Neural progenitor cell (in vitro differentiated cells): ENCODE measurements around the gene GLCCI1. TPM values are rescaled to one million over a fixed set of nuclear protein-coding genes. Genes with fewer than 3 reads are reported as not detected.

Source experiments
- DNase-seq: peaks from one replicate; pipeline ENCODE4 v3.0.0-alpha.2; 2016; ENCODE audit warnings: low spot score
- H2AFZ ChIP-seq: fragments of 200-600 bp; sonication (generic); replicated peaks from 2 replicates; pipeline ENCODE4 v1.6.1; 2016; ENCODE audit warnings: antibody characterized with exemption
- H3F3A ChIP-seq: fragments of 200-600 bp; sonication (generic); 2 replicates; pipeline ENCODE4 v1.6.1; 2016; ENCODE audit warnings: antibody characterized with exemption, low read depth
- H3K27ac ChIP-seq: fragments of 200-600 bp; sonication (generic); 2 replicates; pipeline ENCODE4 v1.5.1; 2016; ENCODE audit warnings: mild to moderate bottlenecking
- H3K27me3 ChIP-seq: fragments of 200-600 bp; sonication (generic); 2 replicates; pipeline ENCODE4 v1.6.1; 2016; ENCODE audit warnings: mild to moderate bottlenecking, moderate library complexity
- H3K36me3 ChIP-seq: fragments of 200-600 bp; sonication (generic); 2 replicates; pipeline ENCODE4 v1.5.1; 2016
- H3K4me1 ChIP-seq: fragments of 200-600 bp; sonication (generic); 2 replicates; pipeline ENCODE4 v1.6.1; 2016; ENCODE audit warnings: mixed run types
- H3K4me2 ChIP-seq: fragments of 200-600 bp; sonication (generic); 2 replicates; pipeline ENCODE4 v1.6.1; 2016
- H3K4me3 ChIP-seq: fragments of 200-600 bp; sonication (generic); 2 replicates; pipeline ENCODE4 v1.5.1; 2016
- H3K79me2 ChIP-seq: fragments of 200-600 bp; sonication (generic); 2 replicates; pipeline ENCODE4 v1.6.1; 2016; ENCODE audit warnings: low read depth
- H3K9ac ChIP-seq: fragments of 200-600 bp; sonication (generic); 2 replicates; pipeline ENCODE4 v1.6.1; 2016
- H3K9me3 ChIP-seq: fragments of 200-600 bp; sonication (generic); 2 replicates; pipeline ENCODE4 v1.5.1; 2016; ENCODE audit warnings: low read depth
- H4K20me1 ChIP-seq: fragments of 200-600 bp; sonication (generic); 2 replicates; pipeline ENCODE4 v1.6.1; 2016; ENCODE audit warnings: low read depth
- H3K27ac Mint-ChIP-seq: 3 replicates; pipeline ENCODE4 v1.8.0; 2021; ENCODE audit warnings: mixed read lengths
- H3K27me3 Mint-ChIP-seq: 2 replicates; pipeline ENCODE4 v1.8.0; 2022; ENCODE audit warnings: low read depth, mild to moderate bottlenecking, inconsistent platforms, moderate library complexity, mixed read lengths; ENCODE audit not compliant: insufficient read depth
- H3K36me3 Mint-ChIP-seq: 3 replicates; pipeline ENCODE4 v1.8.0; 2021; ENCODE audit warnings: mixed read lengths
- H3K4me1 Mint-ChIP-seq: 3 replicates; pipeline ENCODE4 v1.8.0; 2021; ENCODE audit warnings: mixed read lengths
- H3K4me3 Mint-ChIP-seq: 3 replicates; pipeline ENCODE4 v1.8.0; 2021; ENCODE audit warnings: mild to moderate bottlenecking, moderate library complexity, mixed read lengths
- H3K9me3 Mint-ChIP-seq: 3 replicates; pipeline ENCODE4 v1.8.0; 2020; ENCODE audit warnings: mixed read lengths
- EZH2 ChIP-seq: fragments of 200-600 bp; sonication (generic); IDR thresholded peaks from 2 replicates; pipeline ENCODE4 v1.6.1; 2017; ENCODE audit warnings: antibody characterized with exemption, mild to moderate bottlenecking, moderate library complexity
- EZH2phosphoT487 ChIP-seq: fragments of 200-600 bp; sonication (generic); IDR thresholded peaks from 2 replicates; pipeline ENCODE4 v1.6.1; 2017; ENCODE audit warnings: antibody characterized with exemption
- total RNA-seq: library from RNA; depleted of rRNA; stranded (reverse); fragments of >200 nt; gene quantifications from 2 replicates; pipeline ENCODE4 v1.2.3, GENCODE V29; 2015; ENCODE audit warnings: low replicate concordance
- TF ChIP-seq, protein P1 (sequence below): fragments of 200-600 bp; sonication (generic); IDR thresholded peaks from 2 replicates; pipeline ENCODE4 v1.5.1; 2017; ENCODE audit warnings: antibody characterized with exemption, mild to moderate bottlenecking

GLCCI1 gene
- total RNA-seq, 1 donor from 2014 or later, result 78.0 TPM

DNA sequence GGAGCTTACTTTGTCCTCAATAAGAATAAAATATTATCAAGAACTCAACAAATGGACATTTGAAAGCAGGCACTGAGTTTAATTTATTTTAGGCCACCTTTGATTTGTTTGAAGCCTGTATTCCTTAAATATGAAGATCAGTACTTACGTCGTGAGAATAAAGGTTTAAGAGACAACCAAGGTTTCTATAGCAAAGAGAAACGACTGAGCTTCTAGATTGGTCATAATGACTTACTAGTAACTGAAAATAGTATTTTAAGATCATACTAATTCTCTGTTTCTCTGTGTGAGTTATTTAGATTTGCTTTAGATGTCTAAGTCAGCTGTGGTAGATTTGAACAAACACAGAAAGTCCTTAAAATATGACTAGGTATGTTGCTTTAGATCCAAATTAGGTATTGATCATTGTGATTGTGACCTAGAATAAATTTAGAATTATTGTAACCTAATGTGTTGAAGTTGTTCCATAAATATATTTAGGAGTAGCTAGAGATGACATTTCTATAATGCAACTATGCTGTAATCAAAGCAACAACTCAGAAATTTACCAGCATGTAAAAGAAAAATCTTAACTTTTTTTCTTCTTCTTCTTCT lies 2.4 kb upstream of the GLCCI1 start:
- no peaks in the 10 kb centered on the region for H3K9me3 ChIP-seq
- H4K20me1 ChIP-seq, result peaks cover 10% of the 10 kb centered on the region
- no peaks in the 10 kb centered on the region for H3K27me3 ChIP-seq
- H3K4me3 ChIP-seq, result no peak overlapping the region
- peaks cover 4% of the 10 kb centered on the region for H3F3A ChIP-seq
- H3K79me2 ChIP-seq, result peaks cover 17% of the 10 kb centered on the region
- H3K27ac ChIP-seq, result no peak overlapping the region
- H3K4me2 ChIP-seq, result no peak overlapping the region
- no peak for TF ChIP-seq EZH2
- TF ChIP-seq, protein P1, sequence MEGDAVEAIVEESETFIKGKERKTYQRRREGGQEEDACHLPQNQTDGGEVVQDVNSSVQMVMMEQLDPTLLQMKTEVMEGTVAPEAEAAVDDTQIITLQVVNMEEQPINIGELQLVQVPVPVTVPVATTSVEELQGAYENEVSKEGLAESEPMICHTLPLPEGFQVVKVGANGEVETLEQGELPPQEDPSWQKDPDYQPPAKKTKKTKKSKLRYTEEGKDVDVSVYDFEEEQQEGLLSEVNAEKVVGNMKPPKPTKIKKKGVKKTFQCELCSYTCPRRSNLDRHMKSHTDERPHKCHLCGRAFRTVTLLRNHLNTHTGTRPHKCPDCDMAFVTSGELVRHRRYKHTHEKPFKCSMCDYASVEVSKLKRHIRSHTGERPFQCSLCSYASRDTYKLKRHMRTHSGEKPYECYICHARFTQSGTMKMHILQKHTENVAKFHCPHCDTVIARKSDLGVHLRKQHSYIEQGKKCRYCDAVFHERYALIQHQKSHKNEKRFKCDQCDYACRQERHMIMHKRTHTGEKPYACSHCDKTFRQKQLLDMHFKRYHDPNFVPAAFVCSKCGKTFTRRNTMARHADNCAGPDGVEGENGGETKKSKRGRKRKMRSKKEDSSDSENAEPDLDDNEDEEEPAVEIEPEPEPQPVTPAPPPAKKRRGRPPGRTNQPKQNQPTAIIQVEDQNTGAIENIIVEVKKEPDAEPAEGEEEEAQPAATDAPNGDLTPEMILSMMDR, result no peak
- TF ChIP-seq EZH2phosphoT487, result no peak
- peaks cover 10% of the 10 kb centered on the region for H3K4me1 ChIP-seq
- Mint-ChIP-seq H3K4me3 (no peak overlapping the region), H3K9me3 (no peaks in the 10 kb centered on the region), H3K27ac (no peak overlapping the region), H3K36me3 (no peaks in the 10 kb centered on the region), H3K27me3 (no peaks in the 10 kb centered on the region), H3K4me1 (peaks cover 6% of the 10 kb centered on the region)
- no peak overlapping the region for H3K9ac ChIP-seq
- no peaks in the 10 kb centered on the region for H3K36me3 ChIP-seq
- H2AFZ ChIP-seq, result no peak overlapping the region
- no peak for DNase-seq

DNA sequence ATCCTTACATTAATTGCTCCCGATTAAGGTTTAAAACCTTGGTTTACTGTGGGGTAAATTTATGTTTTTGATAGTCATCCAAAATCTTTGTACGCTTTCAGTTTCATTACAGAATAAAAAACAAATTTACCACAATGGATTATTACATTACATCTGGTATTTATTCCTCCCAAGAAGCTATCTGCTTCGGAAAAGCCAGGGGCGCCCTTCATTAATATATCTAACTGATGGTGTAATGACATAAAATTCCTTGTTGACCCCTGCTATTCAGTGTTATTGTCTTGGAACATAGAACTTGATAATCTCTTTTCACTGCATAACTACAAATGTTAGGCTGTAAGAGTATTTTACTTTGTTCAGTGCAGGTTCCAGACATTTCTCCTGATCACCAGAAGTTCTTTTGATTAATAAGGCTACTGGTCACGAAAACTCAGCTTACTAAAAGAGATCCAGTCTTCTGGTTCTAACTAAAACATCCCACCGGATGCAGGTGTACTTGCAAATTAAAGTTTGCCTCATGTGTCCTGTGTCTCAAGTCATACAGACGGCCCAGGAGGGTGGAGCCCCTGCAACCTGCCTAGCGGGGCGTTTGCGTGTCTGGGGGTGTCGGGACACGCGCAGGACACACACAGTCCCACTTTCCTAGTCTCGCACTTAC lies 581 bp upstream of the GLCCI1 start:
- Histone ChIP-seq H3K27ac (no peak overlapping the region), H4K20me1 (peaks cover 28% of the 10 kb centered on the region), H3K4me3 (peak overlapping the region; percentile 93), H3K27me3 (no peaks in the 10 kb centered on the region), H3K36me3 (no peaks in the 10 kb centered on the region), H3K9ac (no peak overlapping the region), H2AFZ (peak overlapping the region; percentile 71), H3F3A (peaks cover 4% of the 10 kb centered on the region), H3K79me2 (peaks cover 35% of the 10 kb centered on the region), H3K4me1 (peaks cover 28% of the 10 kb centered on the region), H3K9me3 (no peaks in the 10 kb centered on the region), H3K4me2 (peak overlapping the region; percentile 84)
- no peaks in the 10 kb centered on the region for H3K9me3 Mint-ChIP-seq
- DNase-seq, result peak; percentile 9
- H3K27me3 Mint-ChIP-seq, result no peaks in the 10 kb centered on the region
- H3K36me3 Mint-ChIP-seq, result no peaks in the 10 kb centered on the region
- peak overlapping the region; percentile 94 for H3K4me3 Mint-ChIP-seq
- peaks cover 9% of the 10 kb centered on the region for H3K4me1 Mint-ChIP-seq
- H3K27ac Mint-ChIP-seq, result no peak overlapping the region
- TF ChIP-seq EZH2phosphoT487 (no peak), EZH2 (no peak)
- TF ChIP-seq, protein P1, result no peak

DNA sequence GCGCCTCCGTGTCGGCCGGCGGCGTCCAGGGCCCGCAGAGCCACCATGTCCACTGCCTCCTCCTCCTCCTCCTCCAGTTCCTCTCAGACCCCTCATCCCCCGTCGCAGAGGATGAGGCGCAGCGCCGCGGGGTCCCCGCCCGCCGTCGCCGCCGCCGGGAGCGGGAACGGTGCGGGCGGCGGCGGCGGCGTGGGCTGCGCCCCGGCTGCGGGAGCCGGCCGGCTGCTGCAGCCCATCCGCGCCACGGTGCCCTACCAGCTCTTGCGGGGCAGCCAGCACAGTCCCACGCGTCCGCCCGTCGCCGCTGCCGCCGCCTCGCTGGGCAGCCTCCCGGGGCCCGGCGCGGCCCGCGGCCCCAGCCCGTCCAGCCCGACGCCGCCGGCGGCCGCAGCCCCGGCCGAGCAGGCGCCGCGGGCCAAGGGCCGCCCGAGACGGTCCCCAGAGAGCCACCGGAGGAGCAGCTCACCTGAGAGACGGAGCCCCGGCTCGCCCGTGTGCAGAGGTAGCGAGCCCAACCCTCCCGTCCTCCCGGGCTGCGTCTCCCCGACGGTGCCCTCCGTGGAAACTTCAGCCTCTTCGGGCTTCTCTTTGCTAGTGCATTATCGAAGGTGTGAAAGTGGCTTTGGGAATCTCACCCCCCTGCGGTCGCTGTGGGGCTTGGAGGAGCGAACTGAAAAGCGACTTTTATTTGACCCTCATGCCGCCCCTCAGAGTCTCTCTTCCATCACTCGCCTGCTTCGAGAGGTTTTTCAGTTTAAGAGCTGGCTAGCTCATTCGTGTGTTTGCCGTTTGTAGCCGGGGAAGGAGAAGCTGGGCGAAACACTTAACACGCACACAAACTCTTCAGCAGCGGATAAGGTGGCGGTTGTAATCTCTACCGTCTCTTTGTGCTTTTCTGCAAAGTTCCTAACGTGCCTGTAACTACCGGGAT lies 975 bp downstream of the GLCCI1 start:
- peak overlapping the region; percentile 93 for H3K4me3 ChIP-seq
- no peaks in the 10 kb centered on the region for H3K9me3 ChIP-seq
- H2AFZ ChIP-seq, result peak overlapping the region; percentile 54
- TF ChIP-seq, protein P1, result peak; percentile 19
- TF ChIP-seq EZH2phosphoT487, result no peak
- H3K27ac ChIP-seq, result peak overlapping the region; percentile 89
- H3K36me3 ChIP-seq, result no peaks in the 10 kb centered on the region
- H3F3A ChIP-seq, result peaks cover 4% of the 10 kb centered on the region
- Mint-ChIP-seq H3K4me3 (peak overlapping the region; percentile 94), H3K27me3 (no peaks in the 10 kb centered on the region), H3K27ac (no peak overlapping the region), H3K4me1 (peaks cover 15% of the 10 kb centered on the region), H3K36me3 (peaks cover 1% of the 10 kb centered on the region), H3K9me3 (no peaks in the 10 kb centered on the region)
- no peaks in the 10 kb centered on the region for H3K27me3 ChIP-seq
- peak overlapping the region; percentile 94 for H3K4me2 ChIP-seq
- peaks cover 50% of the 10 kb centered on the region for H3K79me2 ChIP-seq
- H3K4me1 ChIP-seq, result peaks cover 42% of the 10 kb centered on the region
- peak; percentile 61 for DNase-seq
- peaks cover 42% of the 10 kb centered on the region for H4K20me1 ChIP-seq
- H3K9ac ChIP-seq, result peak overlapping the region; percentile 58
